T-helper 2 cell treated with Interferon-gamma antibody and Interleukin-4, amounts not matched to agents 100 ng/mL and 5 ng/mL, for 36 hours (primary cell): ENCODE measurements around the gene CDNF. TPM values are rescaled to one million over a fixed set of nuclear protein-coding genes. Genes with fewer than 3 reads are reported as not detected.

Source experiments
- intact Hi-C: fragments of 100-400 bp; cut with micrococcal nuclease; formaldehyde crosslinking; loops from one replicate; pipeline ENCODE4 v1.15.1; 2023
- total RNA-seq: library from RNA; stranded (reverse); gene quantifications from 2 replicates; pipeline ENCODE4 v1.2.3, GENCODE V29; 2022

CDNF gene
- total RNA-seq, 1 donor from 2014 or later, result 0.34 TPM

GRCh38 chr10:14801723-14802122, 36.1 kb downstream of the CDNF start:
- intact Hi-C loops, result no loop called here

GRCh38 chr10:14800397-14800796, 37.4 kb downstream of the CDNF start:
- intact Hi-C loops, result no loop called here

GRCh38 chr10:14798636-14799035, 39.2 kb downstream of the CDNF start:
- intact Hi-C loops, result no loop called here

- intact Hi-C loops, result no loop called here
These were observed 49.9 kb downstream of the CDNF start for GRCh38 chr10:14787938-14788337.

- intact Hi-C loops, result no loop called here
These were observed 53.3 kb downstream of the CDNF start for GRCh38 chr10:14784459-14785055.

GRCh38 chr10:14782691-14783363, 55.0 kb downstream of the CDNF start:
- intact Hi-C loops, result no loop called here

GRCh38 chr10:14781763-14782162, 56.1 kb downstream of the CDNF start:
- intact Hi-C loops, result no loop called here

- intact Hi-C loops, result no loop called here
These were observed 58.7 kb downstream of the CDNF start for GRCh38 chr10:14779001-14779651.

- intact Hi-C loops, result no loop called here
These were observed 61.3 kb downstream of the CDNF start for GRCh38 chr10:14776546-14776945.

- intact Hi-C loops, result no loop called here
These were observed 62.2 kb downstream of the CDNF start for GRCh38 chr10:14775656-14776055.

GRCh38 chr10:14774797-14775196, 63.0 kb downstream of the CDNF start, which contains the start of gene FAM107B:
Gene FAM107B (minus strand): TSS chr10:14774897. CDS start chr10:14774663, 234 bp downstream.
- intact Hi-C loops, result no loop called here

- intact Hi-C loops, result no loop called here
These were observed 63.6 kb downstream of the CDNF start for GRCh38 chr10:14774214-14774580.

GRCh38 chr10:14773551-14774213, 64.2 kb downstream of the CDNF start:
- intact Hi-C loops, result no loop called here

- intact Hi-C loops, result no loop called here
These were observed 65.4 kb downstream of the CDNF start for GRCh38 chr10:14772399-14772798.

GRCh38 chr10:14770927-14771326, 66.9 kb downstream of the CDNF start:
- intact Hi-C loops, result no loop called here

Other genes starting within 250 kb of the CDNF start
- gene FAM107B, start 63.1 kb downstream of the CDNF start, total RNA-seq, result 161 TPM in 2 replicates
- 30.4 and 31.2 TPM in 2 replicates for gene HSPA14, start 269 bp upstream of the CDNF start, total RNA-seq
- 17.9 and 18.0 TPM in 2 replicates for gene MSANTD7, start 269 bp upstream of the CDNF start, total RNA-seq
- 30.4 and 35.9 TPM in 2 replicates for gene SUV39H2, start 40.8 kb upstream of the CDNF start, total RNA-seq
- 38.5 and 41.9 TPM in 2 replicates for gene DCLRE1C, start 116.1 kb upstream of the CDNF start, total RNA-seq
- 0.55 and 0.70 TPM in 2 replicates for gene MEIG1, start 121.4 kb upstream of the CDNF start, total RNA-seq
- gene OLAH, start 205.9 kb upstream of the CDNF start, total RNA-seq, result 0.18 TPM in 1 of 2 replicates, not detected in the other